OCI-LY1 (cell line): ENCODE results near the gene SPRED3.

ENCODE experiments used
- CTCF ChIP-seq: fragments of 200-600 bp; sonication (generic), shearing (Covaris generic); IDR thresholded peaks from 2 replicates; pipeline ENCODE4 v1.5.1; 2017; ENCODE audit warnings: mild to moderate bottlenecking, antibody characterized with exemption, low read length, moderate library complexity, mixed read lengths
- EZH2 ChIP-seq: fragments of 200-600 bp; sonication (generic), shearing (Covaris generic); IDR thresholded peaks from 2 replicates; pipeline ENCODE4 v1.8.0; 2017; ENCODE audit warnings: borderline replicate concordance, mixed run types, mild to moderate bottlenecking, antibody characterized with exemption, low read length, moderate library complexity, mixed read lengths

- TF ChIP-seq CTCF (no peak), EZH2 (no peak)
Measured at GRCh38 chr19:38421856-38422255, 33.4 kb downstream of the SPRED3 start.
